Epidermal melanocyte (primary cell): Measurements from ENCODE around the gene BCAR1.
"Not testable (repeated sequence)": the region's sequence is repeated elsewhere in the genome, so short reads cannot be mapped to it uniquely, and the experiment has no call there.

Source experiments
- DNase-seq: peaks from one replicate; pipeline ENCODE4 v3.0.0; 2011; ENCODE audit warnings: low spot score; ENCODE audit not compliant: insufficient read length

The BCAR1 gene

GRCh38 chr16:75256059-75256571 lies 4.7 kb upstream of the BCAR1 start:
- no peak for DNase-seq

- no peak for DNase-seq
These were observed 3.0 kb upstream of the BCAR1 start for GRCh38 chr16:75254359-75254837.

- peak; percentile 63 for DNase-seq
These were observed 1.8 kb upstream of the BCAR1 start for GRCh38 chr16:75252946-75253911.

- DNase-seq, result no peak
These were observed 833 bp upstream of the BCAR1 start for GRCh38 chr16:75252049-75252864.

GRCh38 chr16:75250809-75251279 lies 580 bp downstream of the BCAR1 start:
- no peak for DNase-seq

GRCh38 chr16:75250089-75250808 lies 1.2 kb downstream of the BCAR1 start:
- DNase-seq, result no peak

- DNase-seq, result no peak
These were observed 2.0 kb downstream of the BCAR1 start for GRCh38 chr16:75249441-75249840.

- DNase-seq, result no peak
These were observed 2.7 kb downstream of the BCAR1 start for GRCh38 chr16:75248536-75249380.

GRCh38 chr16:75248142-75248535 lies 3.3 kb downstream of the BCAR1 start:
- DNase-seq, result peak; percentile 76

- no peak for DNase-seq
These were observed 4.2 kb downstream of the BCAR1 start for GRCh38 chr16:75247249-75247648.

GRCh38 chr16:75246504-75247205 lies 4.8 kb downstream of the BCAR1 start:
- DNase-seq, result no peak

GRCh38 chr16:75244844-75245758 lies 6.3 kb downstream of the BCAR1 start:
- DNase-seq, result peak; percentile 92

- DNase-seq, result no peak
These were observed 7.1 kb downstream of the BCAR1 start for GRCh38 chr16:75244225-75244809.

GRCh38 chr16:75243667-75244224 lies 7.7 kb downstream of the BCAR1 start:
- DNase-seq, result no peak

GRCh38 chr16:75242436-75243078 lies 8.9 kb downstream of the BCAR1 start:
- DNase-seq, result not testable (repeated sequence)

- no peak for DNase-seq
These were observed 9.5 kb downstream of the BCAR1 start for GRCh38 chr16:75241955-75242354.

GRCh38 chr16:75241412-75241811 lies 10.0 kb downstream of the BCAR1 start:
- no peak for DNase-seq
